CD4-positive, alpha-beta T cell treated with Interleukin-21 for 1 hour (primary cell): ENCODE measurements around the gene RASL10B.
"Not testable (repeated sequence)": the region's sequence is repeated elsewhere in the genome, so short reads cannot be mapped to it uniquely, and the experiment has no call there.

ENCODE experiments used
- DNase-seq: peaks from one replicate; pipeline ENCODE4 v3.0.0-alpha.2; 2020

The RASL10B gene

GRCh38 chr17:35743626-35744328 is 12.3 kb downstream of the RASL10B start:
- no peak for DNase-seq

- DNase-seq, result no peak
Measured at GRCh38 chr17:35744830-35745229, 13.4 kb downstream of the RASL10B start.

- DNase-seq, result no peak
Measured at GRCh38 chr17:35745246-35745645, 13.8 kb downstream of the RASL10B start.

- DNase-seq, result no peak
Measured at GRCh38 chr17:35745749-35746320, 14.4 kb downstream of the RASL10B start.

DNA sequence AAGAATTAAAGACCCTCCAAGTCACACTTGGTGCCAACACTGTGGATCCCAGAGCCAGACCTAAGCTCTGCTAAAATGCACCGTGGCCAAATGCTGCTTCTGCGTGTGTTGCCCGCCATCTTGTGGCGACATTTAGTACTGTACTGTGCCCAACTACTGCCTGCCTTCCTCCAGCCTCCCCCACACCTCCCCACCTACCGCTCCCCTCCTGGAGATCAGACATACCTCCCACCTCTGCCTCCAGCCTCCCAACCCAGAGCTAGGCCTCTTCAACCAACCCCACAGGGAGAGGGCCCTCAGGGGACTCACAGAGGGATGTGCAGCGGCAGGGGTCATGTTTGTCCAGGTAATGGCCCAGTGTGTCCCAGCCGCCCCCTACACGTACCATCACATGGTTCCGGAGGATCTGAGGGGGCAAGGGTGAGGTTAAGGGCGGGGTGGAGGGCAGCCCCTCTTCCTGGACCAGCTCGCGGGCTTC is 16.1 kb downstream of the RASL10B start:
- peak; percentile 81 for DNase-seq

GRCh38 chr17:35748341-35748841 is 17.0 kb downstream of the RASL10B start:
- no peak for DNase-seq

GRCh38 chr17:35748979-35749378 is 17.5 kb downstream of the RASL10B start:
- no peak for DNase-seq

DNA sequence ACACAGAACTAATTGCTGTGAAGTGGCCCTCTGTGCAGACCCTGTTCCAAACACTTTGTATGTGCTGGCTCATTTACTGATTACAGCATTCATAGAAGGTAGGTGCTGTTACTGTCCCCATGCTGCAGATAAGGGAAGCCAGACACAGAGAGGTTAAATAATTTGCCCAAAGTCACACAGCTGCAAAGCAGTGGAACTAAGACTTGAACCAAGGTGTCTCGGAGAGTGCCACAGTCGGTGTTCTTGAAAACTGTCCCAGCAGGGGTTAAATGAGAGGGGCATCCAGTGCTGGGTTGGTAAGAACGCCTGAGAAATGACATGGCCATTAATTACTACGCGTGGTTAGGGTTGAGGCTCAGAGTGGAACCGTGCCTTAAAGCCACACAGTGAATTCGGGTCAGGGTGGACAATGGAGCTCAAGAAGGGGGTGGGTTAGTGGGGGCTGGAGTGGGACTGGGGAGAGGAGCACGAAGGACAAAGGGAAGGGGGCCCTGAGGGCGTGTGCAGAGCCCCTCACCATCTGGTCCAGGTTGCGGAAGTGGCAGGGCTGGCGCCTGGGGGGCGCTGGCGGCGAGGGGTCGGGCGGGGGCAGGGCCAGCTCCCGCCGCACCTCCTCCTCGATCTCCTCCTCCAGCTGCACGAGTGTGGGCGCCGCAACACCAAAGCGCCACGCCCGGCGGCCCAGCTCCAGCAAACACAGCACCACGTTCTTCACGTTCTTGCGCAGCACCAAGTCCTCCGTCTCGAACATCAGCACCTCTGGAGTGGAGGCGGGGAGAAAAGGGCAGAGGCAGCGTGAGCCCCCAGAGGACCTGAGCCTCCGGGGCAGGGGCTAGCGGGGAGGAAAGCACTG is 18.3 kb downstream of the RASL10B start:
- no peak for DNase-seq

- no peak for DNase-seq
Measured at GRCh38 chr17:35750526-35751395, 19.3 kb downstream of the RASL10B start.

- DNase-seq, result not testable (repeated sequence)
Measured at GRCh38 chr17:35751541-35751940, 20.1 kb downstream of the RASL10B start.

GRCh38 chr17:35752471-35752870 is 21.0 kb downstream of the RASL10B start:
- DNase-seq, result no peak

- no peak for DNase-seq
Measured at GRCh38 chr17:35752945-35753764, 21.7 kb downstream of the RASL10B start, which contains the start of gene GAS2L2. Gene GAS2L2, minus strand, starts transcription at chr17:35753239. Its CDS starts 389 bp downstream, at chr17:35752850.

- DNase-seq, result no peak
Measured at GRCh38 chr17:35757243-35757642, 25.8 kb downstream of the RASL10B start.

- DNase-seq, result no peak
Measured at GRCh38 chr17:35760587-35760986, 29.1 kb downstream of the RASL10B start, which contains the start of gene C17orf50. Gene C17orf50, plus strand, starts transcription at chr17:35760887. Its CDS starts 55 bp downstream, at chr17:35760942.

GRCh38 chr17:35761601-35762000 is 30.2 kb downstream of the RASL10B start:
- DNase-seq, result no peak

- DNase-seq, result no peak
Measured at GRCh38 chr17:35763767-35764122, 32.3 kb downstream of the RASL10B start.

DNA sequence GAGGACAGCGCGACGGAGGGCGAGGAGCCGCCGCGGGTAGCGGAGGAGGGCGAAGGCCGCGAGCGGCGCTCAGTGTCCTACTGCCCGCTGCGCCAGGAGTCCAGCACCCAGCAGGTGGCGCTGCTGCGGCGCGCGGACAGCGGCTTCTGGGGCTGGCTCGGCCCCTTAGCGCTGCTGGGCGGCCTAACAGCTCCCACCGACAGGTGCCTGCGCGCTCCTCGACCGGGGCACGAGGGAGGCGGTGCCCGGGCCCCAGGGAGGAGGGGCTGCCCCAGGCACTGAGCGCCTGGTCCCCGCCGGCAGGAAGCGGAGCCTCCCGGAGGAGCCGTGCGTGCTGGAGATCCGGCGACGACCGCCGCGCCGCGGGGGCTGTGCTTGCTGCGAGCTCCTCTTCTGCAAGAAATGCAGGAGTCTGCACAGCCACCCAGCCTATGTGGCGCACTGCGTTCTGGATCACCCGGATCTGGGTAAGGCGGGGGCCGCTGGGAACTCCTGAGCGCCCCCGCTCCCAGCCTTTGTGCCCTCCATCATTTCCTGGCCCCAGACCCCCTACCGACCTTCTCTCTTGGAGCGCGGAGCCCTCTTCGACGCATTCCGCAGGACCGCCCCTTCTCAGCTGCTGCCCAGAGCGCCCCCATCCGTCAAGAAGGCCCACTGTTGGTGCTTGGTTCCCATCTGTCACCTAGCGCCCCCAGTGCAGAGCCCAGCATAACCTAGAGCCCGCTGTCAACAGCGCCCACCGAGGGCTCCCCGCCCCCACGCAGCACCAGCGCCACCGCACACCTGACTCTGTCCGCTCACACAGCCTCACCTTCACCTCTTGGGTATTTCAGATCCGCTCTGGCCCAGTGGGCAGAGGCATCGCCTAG is 32.9 kb downstream of the RASL10B start:
- DNase-seq, result peak; percentile 89

- no peak for DNase-seq
Measured at GRCh38 chr17:35765086-35765710, 33.8 kb downstream of the RASL10B start.

DNA sequence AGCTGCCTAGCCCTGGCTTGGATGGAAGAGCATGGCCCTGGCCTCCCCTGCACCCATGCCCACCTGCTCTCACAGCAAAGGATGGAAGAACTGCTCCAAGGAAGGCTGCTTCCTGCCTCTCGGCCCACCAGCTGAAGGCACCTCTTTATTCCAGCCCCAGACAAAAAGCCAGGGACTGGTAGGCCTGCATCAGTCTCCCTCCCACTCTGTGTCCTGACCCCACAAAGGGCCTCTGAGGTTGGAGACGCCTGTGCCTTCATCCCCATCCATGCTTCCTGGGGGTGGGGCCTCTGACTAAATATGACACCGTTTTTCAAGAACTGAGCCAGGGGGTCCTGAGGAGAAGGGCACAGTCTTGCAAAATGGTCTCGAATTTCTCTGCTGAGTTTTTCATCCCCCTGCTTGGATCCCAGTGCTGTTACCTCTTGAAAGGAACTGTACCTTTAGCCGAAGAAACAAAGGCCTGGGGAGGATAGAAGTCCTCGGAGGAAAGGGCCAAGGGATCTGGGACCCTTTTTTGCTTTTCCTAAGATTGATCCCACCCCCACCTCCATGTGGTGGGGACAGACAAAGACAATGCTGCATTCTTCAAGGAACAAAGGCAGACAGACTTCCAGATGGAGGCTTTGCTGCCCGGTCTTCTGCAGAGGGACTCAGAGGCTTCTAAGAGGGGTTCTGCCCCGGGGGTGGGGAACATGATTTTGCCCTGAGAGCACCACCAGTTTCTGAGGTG is 34.5 kb downstream of the RASL10B start:
- DNase-seq, result no peak
